ENCODE measurements around the gene GDPD3. TPM values are rescaled to one million over a fixed set of nuclear protein-coding genes. Genes with fewer than 3 reads are reported as not detected.

The GDPD3 gene
- total RNA-seq, 4 donors from 2014 or later: 0.29 to 0.66 TPM; not detected in 2

- Histone ChIP-seq H3K27me3 (no peaks in the 10 kb centered on the region), H3K4me3 (no peak overlapping the region), H3K9me3 (no peaks in the 10 kb centered on the region), H3K36me3 (peaks cover 0 to 66% of the 10 kb centered on the region in 2 donors), H3K27ac (peak overlapping the region; percentile 97 to 100 (median 100)), H3K4me1 (peaks cover 36 to 42% of the 10 kb centered on the region in 2 donors)
- DNase-seq (no peak), ATAC-seq (no peak)
- intact Hi-C loops (cut with DNase I; ENCODE audit: low total_unique reads) (no loop called here), in situ Hi-C loops (cut with MboI; ENCODE audit: low sequenced_read_pairs in 4 of 4) (loop anchor here in 2 of 4 donors (25.0 kb wide), 2 partner anchors 292 to 342 kb away; partner anchors contain the start of genes CD2BP2 (in 1 of the 2), MYL11 (in 1 of the 2), TBC1D10B (in 1 of the 2) and ZNF771 (in 1 of the 2))
- TF ChIP-seq CTCF (IDR thresholded peaks at IDR 0.05 in 4 of 5, conservative IDR thresholded peaks at IDR 0.05 in 1 of 5) (no peak), POLR2A (IDR thresholded peaks at IDR 0.05) (no peak)
Measured at GRCh38 chr16:30070490-30070889, 42.8 kb downstream of the GDPD3 start.

- DNase-seq: peak in 1 of 2 donors; percentile 64
- H3K4me3 ChIP-seq: peak overlapping the region in 1 of 4 donors; percentile 9
- H3K27me3 ChIP-seq: no peaks in the 10 kb centered on the region
- no peaks in the 10 kb centered on the region for H3K9me3 ChIP-seq
- intact Hi-C loops (cut with DNase I; ENCODE audit: low total_unique reads) (loop anchor here (10.0 kb wide), 1 partner anchor 345 kb away; no protein-coding TSS in a partner anchor), in situ Hi-C loops (cut with MboI; ENCODE audit: low sequenced_read_pairs in 4 of 4) (loop anchor here in 2 of 4 donors (25.0 kb wide), 2 partner anchors 292 to 342 kb away; partner anchors contain the start of genes CD2BP2 (in 1 of the 2), MYL11 (in 1 of the 2), TBC1D10B (in 1 of the 2) and ZNF771 (in 1 of the 2))
- H3K4me1 ChIP-seq: peaks cover 36 to 42% of the 10 kb centered on the region in 2 donors
- no peak for ATAC-seq
- peaks cover 0 to 66% of the 10 kb centered on the region in 2 donors for H3K36me3 ChIP-seq
- peak overlapping the region; percentile 97 to 100 (median 100) for H3K27ac ChIP-seq
- TF ChIP-seq POLR2A (IDR thresholded peaks at IDR 0.05) (no peak), CTCF (IDR thresholded peaks at IDR 0.05 in 4 of 5, conservative IDR thresholded peaks at IDR 0.05 in 1 of 5) (no peak)
Measured at GRCh38 chr16:30069611-30070462, 43.5 kb downstream of the GDPD3 start.

GRCh38 chr16:30068750-30069610, 44.4 kb downstream of the GDPD3 start:
- in situ Hi-C loops (cut with MboI; ENCODE audit: low sequenced_read_pairs in 4 of 4): loop anchor here in 2 of 4 donors (25.0 kb wide), 2 partner anchors 293 to 343 kb away; partner anchors contain the start of genes CD2BP2 (in 1 of the 2), MYL11 (in 1 of the 2), TBC1D10B (in 1 of the 2) and ZNF771 (in 1 of the 2)
- Histone ChIP-seq H3K36me3 (peaks cover 0 to 66% of the 10 kb centered on the region in 2 donors), H3K4me1 (peaks cover 38 to 42% of the 10 kb centered on the region in 2 donors), H3K27me3 (no peaks in the 10 kb centered on the region), H3K27ac (peak overlapping the region; percentile 97 to 100 (median 100)), H3K9me3 (no peaks in the 10 kb centered on the region), H3K4me3 (peak overlapping the region in 1 of 4 donors; percentile 9)
- ATAC-seq: no peak
- peak in 3 of 5 experiments; percentile 13 to 37 (median 17) for TF ChIP-seq CTCF (IDR thresholded peaks at IDR 0.05 in 4 of 5, conservative IDR thresholded peaks at IDR 0.05 in 1 of 5)
- TF ChIP-seq POLR2A (IDR thresholded peaks at IDR 0.05): no peak
- DNase-seq: no peak
- intact Hi-C loops (cut with DNase I; ENCODE audit: low total_unique reads): loop anchor here (10.0 kb wide), 1 partner anchor 346 kb away; no protein-coding TSS in a partner anchor

- in situ Hi-C loops (cut with MboI; ENCODE audit: low sequenced_read_pairs in 4 of 4) (loop anchor here in 2 of 4 donors (25.0 kb wide), 2 partner anchors 294 to 344 kb away; partner anchors contain the start of genes CD2BP2 (in 1 of the 2), MYL11 (in 1 of the 2), TBC1D10B (in 1 of the 2) and ZNF771 (in 1 of the 2)), intact Hi-C loops (cut with DNase I; ENCODE audit: low total_unique reads) (loop anchor here (10.0 kb wide), 1 partner anchor 346 kb away; no protein-coding TSS in a partner anchor)
- peaks cover 44 to 48% of the 10 kb centered on the region in 2 donors for H3K4me1 ChIP-seq
- H3K36me3 ChIP-seq: peaks cover 0 to 63% of the 10 kb centered on the region in 2 donors
- ATAC-seq: no peak
- TF ChIP-seq POLR2A (IDR thresholded peaks at IDR 0.05) (no peak), CTCF (IDR thresholded peaks at IDR 0.05 in 4 of 5, conservative IDR thresholded peaks at IDR 0.05 in 1 of 5) (no peak)
- H3K9me3 ChIP-seq: no peaks in the 10 kb centered on the region
- H3K4me3 ChIP-seq: peak overlapping the region in 2 of 4 donors; percentile 5 to 82
- H3K27me3 ChIP-seq: no peaks in the 10 kb centered on the region
- peak overlapping the region; percentile 97 to 100 (median 100) for H3K27ac ChIP-seq
- no peak for DNase-seq
Measured at GRCh38 chr16:30068333-30068732, 45.0 kb downstream of the GDPD3 start.
